H1 (cell line): ENCODE measurements around the gene FBH1.

Experiments
- BRCA1 ChIP-seq: IDR thresholded peaks from 2 replicates; pipeline ENCODE4 v1.6.1; 2012; ENCODE audit warnings: low read depth, low read length, improper control_type of control experiment
- CBX8 ChIP-seq: fragments of 300-800, 300-1000 bp; sonication (generic); IDR thresholded peaks from 2 replicates; pipeline ENCODE4 v1.7.1; 2016; ENCODE audit warnings: low read depth, low read length, borderline replicate concordance
- JUND ChIP-seq: IDR thresholded peaks from 2 replicates; pipeline ENCODE4 v1.6.1; 2011; ENCODE audit warnings: mild to moderate bottlenecking, improper control_type of control experiment, low read length
- KDM1A ChIP-seq: fragments of 200-600, 300-600 bp; sonication (generic); IDR thresholded peaks from 2 replicates; pipeline ENCODE4 v1.7.1; 2016; ENCODE audit warnings: mild to moderate bottlenecking, low read length, borderline replicate concordance
- PHF8 ChIP-seq: fragments of 200-600 bp; sonication (generic); conservative IDR thresholded peaks from 2 replicates; pipeline ENCODE4 v1.7.1; 2012; ENCODE audit warnings: low read depth, mild to moderate bottlenecking, inconsistent platforms, low read length, moderate library complexity
- POLR2A ChIP-seq, 2 experiments: IDR thresholded peaks; 1 replicate in 1 of 2; 2 replicates in 1 of 2; pipeline ENCODE4 v1.6.1; 2011; ENCODE audit warnings: low read depth in 2 of 2, low read length in 2 of 2, mild to moderate bottlenecking in 2 of 2; ENCODE audit errors: control extremely low read depth in 1 of 2
- POLR2AphosphoS5 ChIP-seq: IDR thresholded peaks from 2 replicates; pipeline ENCODE4 v1.6.1; 2011; ENCODE audit warnings: low read depth, low read length
- SP1 ChIP-seq: IDR thresholded peaks from 2 replicates; pipeline ENCODE4 v1.6.1; 2011; ENCODE audit warnings: low read depth, low read length
- TAF1 ChIP-seq: IDR thresholded peaks from 2 replicates; pipeline ENCODE4 v1.6.1; 2011; ENCODE audit warnings: mild to moderate bottlenecking, low read depth, low read length
- ZNF274 ChIP-seq: IDR thresholded peaks from 2 replicates; pipeline ENCODE4 v1.7.0; 2012; ENCODE audit warnings: low read length, borderline replicate concordance; ENCODE audit errors: extremely low read depth
- TF ChIP-seq, protein P1 (sequence below), 3 experiments: IDR thresholded peaks; 1 replicate in 2 of 3; 2 replicates in 1 of 3; pipeline versions ENCODE4 v1.5.1 to v1.6.1; 2011; ENCODE audit warnings: low read length in 3 of 3, mild to moderate bottlenecking in 3 of 3, inconsistent platforms in 2 of 3, low read depth in 1 of 3, moderate library complexity in 1 of 3; ENCODE audit not compliant: insufficient read depth in 1 of 3; ENCODE audit errors: control extremely low read depth in 1 of 3

DNA sequence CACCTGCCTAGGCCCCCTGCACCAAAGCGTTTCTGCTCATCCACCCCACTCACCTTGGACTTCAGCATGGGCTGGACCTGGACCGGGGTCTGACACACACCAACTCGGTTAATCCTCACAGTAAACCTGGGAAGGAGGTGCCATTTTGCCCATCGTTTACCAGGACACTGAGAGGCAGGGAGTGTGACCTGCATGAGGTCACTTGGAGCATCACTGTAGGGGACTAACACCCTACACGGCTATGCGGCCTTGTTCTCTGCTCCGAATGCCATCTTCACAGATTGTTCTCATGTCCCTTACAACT is 33.4 kb upstream of the FBH1 start:
- TF ChIP-seq ZNF274 (no peak), POLR2AphosphoS5 (no peak), TAF1 (no peak), JUND (no peak), PHF8 (no peak), SP1 (no peak), POLR2A (IDR thresholded peaks at IDR 0.05; ENCODE audit: control extremely low read depth in 1 of 2, low read depth in 2 of 2, low read length in 2 of 2) (no peak), BRCA1 (no peak), KDM1A (no peak), CBX8 (no peak)
- TF ChIP-seq, protein P1, sequence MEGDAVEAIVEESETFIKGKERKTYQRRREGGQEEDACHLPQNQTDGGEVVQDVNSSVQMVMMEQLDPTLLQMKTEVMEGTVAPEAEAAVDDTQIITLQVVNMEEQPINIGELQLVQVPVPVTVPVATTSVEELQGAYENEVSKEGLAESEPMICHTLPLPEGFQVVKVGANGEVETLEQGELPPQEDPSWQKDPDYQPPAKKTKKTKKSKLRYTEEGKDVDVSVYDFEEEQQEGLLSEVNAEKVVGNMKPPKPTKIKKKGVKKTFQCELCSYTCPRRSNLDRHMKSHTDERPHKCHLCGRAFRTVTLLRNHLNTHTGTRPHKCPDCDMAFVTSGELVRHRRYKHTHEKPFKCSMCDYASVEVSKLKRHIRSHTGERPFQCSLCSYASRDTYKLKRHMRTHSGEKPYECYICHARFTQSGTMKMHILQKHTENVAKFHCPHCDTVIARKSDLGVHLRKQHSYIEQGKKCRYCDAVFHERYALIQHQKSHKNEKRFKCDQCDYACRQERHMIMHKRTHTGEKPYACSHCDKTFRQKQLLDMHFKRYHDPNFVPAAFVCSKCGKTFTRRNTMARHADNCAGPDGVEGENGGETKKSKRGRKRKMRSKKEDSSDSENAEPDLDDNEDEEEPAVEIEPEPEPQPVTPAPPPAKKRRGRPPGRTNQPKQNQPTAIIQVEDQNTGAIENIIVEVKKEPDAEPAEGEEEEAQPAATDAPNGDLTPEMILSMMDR (IDR thresholded peaks at IDR 0.05; ENCODE audit: control extremely low read depth in 1 of 3, insufficient read depth in 1 of 3, low read depth in 1 of 3, low read length in 3 of 3), result no peak
